NCI-H146 (cell line): ENCODE measurements around the gene IFRD1.
A peak's percentile ranks its signal among the peaks of the same experiment; 100 is the strongest.
"Not testable (repeated sequence)": the region's sequence is repeated elsewhere in the genome, so short reads cannot be mapped to it uniquely, and the experiment has no call there.

Experiments used
- DNase-seq: peaks from one replicate; lab custom pipeline; 2025; lab: John Stamatoyannopoulos, UW

Gene IFRD1

DNA sequence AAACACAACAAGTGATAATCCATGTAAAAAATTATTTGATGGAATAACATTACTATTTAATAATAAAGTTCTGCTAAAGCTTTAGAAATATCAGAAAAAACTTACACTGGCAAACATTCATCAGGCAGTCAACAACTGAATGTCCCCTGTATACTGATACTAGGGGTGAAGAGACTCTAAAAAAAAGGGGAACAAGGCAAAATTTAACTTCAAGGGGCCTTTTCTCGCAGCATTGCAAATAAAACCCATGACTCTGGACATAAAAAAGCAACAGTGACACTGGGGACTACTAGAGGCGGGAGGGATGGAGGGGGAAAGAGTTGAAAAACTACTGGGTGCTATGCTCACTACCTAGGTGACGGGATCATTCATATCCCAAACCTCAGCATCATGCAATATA, 5.8 kb upstream of the IFRD1 start:
- DNase-seq = no peak

DNA sequence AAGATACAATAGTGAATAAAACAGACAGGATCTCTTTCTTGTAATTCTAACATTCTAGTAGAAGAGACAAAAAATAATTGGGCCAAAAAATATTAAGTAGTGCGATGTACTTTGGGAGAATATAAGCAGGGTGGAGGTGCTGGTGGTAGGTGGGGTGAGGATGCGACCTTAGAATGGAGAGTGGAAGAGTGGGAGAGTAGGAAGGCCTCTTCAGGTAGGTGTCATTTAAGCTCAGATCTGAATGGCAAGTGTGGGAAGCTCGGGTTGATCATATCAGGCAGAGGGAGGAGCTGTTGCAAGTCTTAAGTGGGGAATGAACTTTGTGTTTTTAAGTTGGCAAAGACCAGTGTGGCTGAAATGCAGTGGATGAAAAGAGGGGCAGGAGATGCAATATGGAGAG, 3.8 kb upstream of the IFRD1 start:
- no peak for DNase-seq

DNA sequence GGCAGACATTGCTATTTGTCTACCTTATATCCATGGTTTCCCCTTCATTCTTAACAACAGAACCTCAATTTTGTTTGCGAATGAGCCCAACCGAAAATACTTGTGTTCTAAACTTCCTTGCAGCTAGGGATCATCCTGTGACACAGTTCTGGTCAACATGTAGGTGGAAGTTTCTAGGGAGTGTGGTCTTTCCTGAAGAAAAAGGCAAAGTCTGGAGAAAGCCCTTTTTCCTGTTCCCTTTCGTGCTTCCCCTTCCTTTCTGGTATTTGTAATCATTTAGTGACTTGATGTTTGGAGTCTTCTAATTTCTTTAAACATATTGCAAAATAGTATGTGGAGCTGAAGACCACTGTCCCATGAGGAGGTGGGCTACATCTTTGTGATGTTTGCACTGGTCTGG, 2.9 kb upstream of the IFRD1 start:
- no peak for DNase-seq

DNA sequence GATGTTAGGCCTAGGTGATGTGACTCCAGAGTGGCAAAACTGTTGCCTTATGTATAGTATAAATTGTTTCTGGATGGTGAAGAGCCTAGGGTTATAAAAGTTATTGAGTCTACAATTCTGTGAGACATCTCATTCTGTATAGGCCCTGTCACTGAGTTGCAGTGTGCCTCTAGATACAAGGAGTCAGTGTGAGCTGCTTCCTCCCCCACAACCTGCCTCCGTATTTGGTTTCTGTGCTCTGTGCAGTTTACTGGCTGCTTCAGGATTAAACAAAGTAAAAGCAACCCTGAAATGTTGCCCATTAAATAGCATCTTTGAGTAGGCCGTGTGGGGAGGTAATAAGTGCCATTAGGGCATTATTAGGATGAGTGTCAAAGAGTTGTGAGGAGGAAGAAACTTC, 1.9 kb upstream of the IFRD1 start:
- DNase-seq = no peak

DNA sequence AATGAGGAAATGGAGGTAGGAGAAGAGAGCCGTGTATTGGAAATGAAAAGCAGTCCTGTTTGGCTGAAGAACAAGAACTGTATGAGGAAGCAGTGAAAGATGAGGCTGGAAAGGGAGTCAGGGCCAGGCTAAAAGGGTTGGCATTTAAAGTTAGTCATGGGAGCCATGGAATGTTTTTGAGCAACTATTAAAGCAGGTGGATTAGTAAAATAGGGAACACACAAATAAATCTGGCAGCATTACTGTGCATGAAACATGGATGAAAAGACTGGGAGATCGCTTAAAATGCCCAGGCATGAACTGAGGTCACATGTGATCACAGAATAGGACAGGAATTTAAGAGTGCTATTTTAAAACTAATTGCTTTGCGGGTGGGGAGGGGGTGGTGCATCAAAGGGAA, 1.4 kb upstream of the IFRD1 start:
- DNase-seq = no peak

DNA sequence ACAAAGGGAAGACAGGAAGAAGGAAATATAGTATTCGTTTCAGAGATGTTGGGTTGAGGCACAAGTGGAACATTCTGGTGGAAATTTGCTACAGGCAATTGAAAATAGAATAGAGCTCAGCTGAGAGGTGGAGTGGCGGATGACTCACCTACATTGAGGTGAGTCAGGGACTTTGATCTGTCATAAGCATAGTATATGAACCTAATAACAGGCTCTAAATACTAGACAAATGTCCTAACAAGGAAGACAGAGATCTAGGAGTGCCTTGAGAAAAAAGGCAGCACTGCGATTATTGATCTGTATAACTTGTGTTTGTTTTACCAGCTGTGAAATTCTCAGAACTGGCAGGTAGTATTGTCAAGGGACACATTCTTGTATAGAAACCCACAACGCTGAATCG, 907 bp upstream of the IFRD1 start:
- no peak for DNase-seq

DNA sequence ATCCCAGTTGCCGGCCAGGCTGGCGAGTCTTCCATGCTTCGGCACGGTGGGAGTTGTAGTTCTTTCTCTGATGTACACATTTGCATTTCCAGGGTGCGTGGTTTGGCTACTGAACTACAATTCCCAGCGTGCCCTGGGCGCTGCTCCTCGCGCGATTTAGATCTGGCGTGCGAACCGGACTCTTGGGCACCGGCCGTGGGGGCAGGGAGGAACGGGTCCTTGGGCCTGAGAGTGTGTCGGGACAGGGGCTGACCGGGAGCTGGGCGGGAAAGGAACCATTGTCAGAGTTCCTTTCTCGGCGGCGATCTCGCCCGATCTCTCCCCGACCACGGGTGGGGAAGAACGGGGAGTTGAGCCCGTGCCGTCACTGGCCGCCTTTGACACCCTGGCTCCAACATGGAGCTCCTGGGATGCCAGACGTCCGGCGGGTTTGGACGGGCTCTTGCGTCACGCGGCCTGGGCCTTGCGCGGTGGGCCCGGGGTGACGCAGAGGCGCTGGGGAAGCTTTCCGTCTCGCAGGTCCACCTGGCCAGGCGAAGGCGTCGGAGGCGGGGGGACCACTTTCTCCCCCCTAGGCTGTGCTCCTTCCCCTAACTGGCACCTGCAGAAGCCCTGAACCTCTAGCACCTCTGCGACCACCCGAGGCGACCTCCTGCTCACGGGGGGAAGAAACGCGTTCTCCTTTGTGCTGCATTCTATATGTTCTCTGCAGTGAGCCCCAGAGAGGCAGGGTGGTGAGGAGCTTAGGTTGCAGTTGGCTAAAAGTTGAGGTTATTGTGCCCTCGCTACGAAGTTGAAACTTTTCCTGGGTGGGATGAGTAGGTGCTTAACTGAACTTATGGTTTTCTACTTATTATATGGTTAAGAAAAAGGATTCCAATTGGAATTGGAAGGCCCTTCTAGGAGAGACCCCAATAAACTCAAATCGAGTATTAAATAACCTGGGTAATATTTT, 824 bp downstream of the IFRD1 start:
- DNase-seq = peak; percentile 97

DNA sequence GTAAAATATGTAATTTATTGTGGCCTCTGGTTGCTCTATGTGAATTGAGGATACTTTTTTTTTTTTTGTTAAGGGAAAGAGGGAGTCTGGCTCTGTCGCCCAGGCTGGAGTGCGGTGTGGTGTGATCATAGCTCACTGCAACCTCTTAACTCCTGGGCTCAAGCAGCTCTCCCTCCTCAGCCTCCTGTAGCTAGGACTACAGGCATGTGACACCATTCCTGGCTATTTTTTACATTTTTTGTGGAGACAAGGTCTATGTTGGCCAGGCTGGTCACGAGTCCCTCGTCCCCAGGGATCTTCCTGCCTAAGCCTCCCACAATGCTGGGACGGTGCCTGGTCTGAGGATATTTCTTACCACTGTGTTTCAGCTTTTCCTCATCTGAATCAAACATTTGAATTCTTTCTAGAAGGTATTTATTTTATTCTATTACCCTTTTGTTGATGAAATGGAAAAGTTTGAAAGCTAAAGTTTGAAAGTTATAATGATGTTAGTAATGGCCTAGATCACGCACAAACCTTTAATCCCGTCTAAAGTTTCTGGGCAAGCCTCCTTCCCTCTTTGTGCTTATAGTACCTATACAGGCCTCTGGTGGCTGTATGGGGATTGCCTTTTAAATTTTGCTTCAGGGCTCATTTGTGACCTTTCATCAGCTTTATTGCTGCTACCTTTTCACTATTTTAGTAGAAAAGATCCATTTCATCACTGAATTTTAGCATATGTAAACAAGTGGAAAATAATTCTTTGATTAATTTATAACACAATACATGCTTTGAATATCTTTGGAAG, 2.0 kb downstream of the IFRD1 start:
- DNase-seq = no peak

DNA sequence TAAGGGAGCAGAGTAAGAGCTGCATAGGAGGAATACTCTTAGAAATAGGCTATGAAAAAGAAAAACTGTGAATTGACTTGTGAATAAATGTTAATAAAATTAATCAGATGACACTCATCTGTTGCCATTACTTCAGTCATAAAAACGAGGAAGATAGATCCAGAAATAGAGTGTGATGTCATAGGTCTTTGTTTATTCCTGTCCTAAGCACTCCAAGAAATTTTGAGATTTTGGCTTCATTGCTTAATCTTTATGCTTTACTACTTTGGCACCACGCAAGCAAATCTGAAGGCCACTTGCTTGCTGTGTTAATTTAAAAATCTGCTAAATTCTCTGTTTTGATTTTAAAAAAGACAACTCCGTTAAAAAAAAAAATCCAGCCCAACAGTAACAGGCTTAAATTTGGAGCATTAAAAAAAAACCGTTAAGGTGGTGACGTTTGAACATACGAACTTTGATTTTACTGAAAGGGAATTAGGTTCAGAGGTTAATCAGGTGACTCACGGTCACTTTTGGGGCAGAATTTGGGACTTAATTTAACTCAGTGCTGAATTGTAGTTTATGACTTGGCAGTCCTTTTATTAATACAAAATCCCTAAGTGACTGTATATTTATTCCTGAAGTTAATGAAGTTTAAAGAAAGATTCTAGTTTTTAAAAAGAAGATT, 3.4 kb downstream of the IFRD1 start:
- DNase-seq = no peak

DNA sequence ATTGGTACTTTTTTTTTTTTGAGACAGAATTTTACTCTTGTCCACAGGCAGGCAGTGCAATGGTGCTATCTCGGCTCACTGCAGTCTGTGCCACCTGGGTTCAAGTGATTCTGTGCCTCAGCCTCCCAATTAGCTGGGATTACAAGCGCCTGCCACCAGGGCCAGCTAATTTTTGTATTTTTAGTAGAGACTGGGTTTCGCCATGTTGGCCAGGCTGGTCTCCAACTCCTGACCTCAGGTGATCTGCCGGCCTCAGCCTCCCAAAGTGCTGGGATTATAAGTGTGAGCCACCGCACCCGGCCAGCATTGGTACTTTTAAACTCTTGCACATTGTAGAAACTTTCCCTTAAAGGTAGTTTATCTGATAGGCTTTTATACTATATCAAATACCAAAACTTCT, 3.9 kb downstream of the IFRD1 start:
- DNase-seq = not testable (repeated sequence)

DNA sequence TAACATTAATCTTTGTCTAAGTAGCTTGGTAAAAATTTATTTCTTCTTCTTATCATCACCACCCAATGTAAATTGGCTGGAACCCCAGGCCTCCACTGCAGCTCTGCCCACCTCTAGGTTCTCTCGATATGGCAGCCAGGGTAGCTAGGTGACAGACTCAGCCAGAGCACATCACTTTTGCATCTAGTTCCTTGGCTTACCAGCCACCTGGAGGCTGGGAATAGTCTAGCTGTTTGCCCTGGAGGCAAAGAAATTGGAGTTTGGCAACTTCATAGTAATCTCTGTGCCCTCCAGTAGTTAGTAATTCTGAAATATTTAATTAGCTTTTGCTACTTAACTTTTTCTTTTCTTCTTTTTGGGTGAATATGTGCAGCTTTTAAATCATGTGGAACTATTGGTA, 9.4 kb downstream of the IFRD1 start:
- no peak for DNase-seq

DNA sequence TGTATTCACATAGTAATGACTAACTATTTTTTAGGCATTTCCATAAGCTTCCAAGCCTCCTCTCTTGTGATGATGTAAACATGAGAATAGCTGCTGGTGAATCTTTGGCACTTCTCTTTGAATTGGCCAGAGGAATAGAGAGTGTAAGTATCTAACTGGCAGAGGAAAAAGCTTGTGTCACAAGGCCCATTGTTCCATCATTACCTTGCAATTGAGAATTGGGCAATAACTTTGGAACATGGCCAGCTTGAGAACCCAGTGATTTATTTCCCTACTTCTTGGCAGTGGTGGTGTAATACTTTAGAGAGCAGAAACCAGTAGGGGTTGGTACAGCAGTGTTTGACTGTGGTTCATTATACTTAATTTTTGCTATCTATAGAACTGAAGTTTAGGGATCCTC, 12.0 kb downstream of the IFRD1 start:
- DNase-seq = no peak

DNA sequence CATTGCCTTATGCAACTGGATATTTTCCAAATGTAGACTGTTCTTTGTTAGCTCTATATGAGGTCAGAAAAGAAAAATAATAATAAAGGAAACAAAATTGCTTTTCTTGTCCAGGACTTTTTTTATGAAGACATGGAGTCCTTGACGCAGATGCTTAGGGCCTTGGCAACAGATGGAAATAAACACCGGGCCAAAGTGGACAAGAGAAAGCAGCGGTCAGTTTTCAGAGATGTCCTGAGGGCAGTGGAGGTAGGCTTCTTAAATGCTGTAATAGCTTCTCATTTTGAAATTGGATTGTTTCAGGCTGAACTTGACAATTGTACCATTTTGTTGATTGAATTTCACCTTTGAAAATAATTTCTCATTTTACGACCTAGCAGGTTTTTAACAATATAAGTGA, 17.6 kb downstream of the IFRD1 start:
- no peak for DNase-seq

DNA sequence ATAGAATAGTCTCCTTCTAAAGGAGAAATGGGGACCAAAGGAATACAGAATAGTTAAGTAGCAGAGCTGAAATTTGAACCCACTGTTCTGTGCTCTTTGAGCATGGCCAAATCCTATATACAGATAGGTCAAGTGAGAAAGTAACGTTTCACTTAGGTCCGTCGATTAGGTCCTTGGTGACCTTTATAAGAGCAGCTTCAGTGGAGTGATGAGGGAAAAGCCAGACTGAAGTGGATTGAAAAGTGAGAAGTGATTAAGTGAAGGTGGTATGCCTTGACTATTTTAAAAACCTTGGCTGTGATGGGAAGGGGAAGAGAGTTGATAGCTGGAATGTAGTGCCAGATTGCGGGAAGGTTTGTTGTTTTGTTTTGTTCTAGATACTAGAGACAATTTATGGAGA, 19.9 kb downstream of the IFRD1 start:
- DNase-seq = no peak

DNA sequence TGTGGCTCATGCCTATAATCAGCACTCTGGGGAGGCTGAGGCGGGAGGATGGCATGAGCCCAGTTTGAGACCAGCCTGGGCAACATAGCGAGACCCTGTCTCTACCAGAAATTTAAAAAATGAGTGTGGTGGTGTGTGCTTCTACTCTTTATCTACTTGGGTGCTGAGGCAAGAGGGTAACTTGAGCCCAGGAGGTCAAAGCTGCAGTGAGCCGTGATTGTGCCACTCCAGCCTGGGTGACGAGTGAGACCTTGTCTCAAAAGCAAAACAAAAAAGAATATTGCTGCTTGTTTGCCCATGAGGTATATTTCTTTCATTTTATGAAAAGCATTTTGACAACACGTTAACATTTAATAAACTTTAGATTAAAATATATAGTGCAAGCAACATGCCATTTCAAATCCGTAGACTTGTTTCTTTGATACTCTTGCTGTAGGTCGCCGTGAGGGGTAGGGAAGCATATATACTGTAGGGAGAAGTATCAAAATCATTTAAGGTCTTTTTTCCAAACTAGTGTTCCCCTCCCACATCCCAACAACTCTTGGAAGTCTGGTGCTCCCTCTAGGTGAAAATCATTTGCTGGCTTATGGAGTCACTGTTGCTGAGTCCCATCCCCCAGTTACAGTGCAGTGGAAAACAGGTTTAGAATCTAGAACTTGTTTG, 26.3 kb downstream of the IFRD1 start:
- DNase-seq = no peak

DNA sequence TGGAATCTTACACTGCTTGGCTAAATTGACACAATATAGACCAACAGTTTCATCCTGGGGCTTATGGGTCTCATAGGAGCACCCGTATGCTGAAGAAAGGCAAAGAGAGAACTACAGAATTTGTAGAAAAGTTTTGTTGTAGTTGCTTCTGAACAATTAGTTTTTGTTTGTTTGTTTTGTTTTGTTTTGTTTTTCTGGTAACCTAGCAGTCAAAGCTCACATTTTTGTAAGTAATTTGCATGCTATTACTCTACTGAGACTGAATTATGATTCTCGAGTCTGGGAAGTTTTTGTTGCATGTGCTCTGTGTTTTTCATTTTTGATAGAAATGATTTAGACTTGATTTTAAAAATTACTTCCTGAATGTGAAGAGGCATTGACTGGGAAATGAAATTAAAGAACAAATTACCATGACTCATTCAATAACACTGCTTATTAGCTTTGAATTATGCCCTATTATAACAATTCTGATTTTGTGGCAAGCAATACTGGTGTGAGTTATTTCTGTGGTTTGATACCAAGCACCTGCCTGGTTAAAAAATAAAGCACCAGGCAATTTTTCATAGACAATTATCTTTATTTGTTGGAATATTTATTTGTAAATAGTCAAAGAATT, 31.0 kb downstream of the IFRD1 start:
- no peak for DNase-seq

DNA sequence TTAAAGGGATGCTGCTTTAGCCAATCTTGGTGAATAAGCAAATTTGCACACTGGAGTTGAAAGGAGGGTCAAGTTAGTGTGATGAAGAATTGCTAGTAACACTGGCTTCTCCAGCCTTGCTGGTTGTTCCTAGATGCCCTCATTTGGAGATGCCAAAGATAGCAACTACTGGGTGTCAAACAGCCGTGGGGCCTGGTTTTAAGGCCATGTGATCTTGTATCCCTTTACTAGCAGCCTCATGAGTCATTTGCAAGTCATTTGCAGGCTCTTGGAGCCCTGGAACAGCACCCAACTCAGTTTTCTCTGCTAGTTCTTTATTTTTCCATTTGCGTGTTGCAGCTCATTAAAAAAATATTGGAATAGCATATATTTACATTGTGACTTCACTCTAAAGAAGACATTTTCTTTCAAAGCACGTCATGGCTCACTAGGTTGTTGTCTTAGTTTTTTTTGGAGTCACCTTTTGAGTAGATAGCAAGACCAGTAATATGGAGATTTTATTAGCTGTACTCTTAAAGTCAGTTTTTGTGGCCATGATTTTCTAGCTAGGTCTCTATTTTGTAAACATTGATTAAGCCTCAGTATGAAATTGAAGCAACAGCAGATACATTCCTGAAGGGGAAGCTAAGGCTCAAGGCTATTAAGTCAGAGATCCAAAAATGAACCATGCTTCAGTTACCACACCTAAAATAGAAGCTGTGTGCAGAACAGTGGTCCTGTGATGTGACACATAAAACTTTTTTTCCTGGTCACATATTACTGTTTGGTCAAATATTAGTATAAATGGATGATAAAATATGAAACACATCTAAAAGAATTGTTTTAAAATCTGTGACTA, 31.8 kb downstream of the IFRD1 start:
- no peak for DNase-seq

DNA sequence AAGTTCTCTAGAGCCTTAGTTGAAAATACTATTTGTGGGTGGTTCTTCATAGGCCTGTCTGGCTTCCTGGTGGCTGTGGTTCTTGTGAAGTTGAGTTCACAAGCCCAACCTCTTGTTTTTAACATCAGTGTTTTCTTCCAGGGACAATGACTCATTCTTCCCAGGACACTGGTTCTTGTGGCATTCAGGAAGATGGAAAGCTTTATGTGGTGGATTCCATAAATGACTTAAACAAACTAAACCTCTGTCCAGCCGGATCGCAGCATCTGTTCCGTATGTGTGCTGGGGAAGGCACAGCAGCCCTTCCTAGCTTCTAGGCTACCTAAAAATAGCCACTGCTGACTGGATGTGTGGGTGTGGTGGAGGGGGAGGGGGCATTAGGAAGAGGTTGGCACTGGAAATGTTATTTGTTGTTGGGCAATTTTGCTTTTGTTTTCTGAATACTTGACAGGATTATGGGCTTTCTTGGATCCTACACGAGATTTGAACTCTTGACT, 34.5 kb downstream of the IFRD1 start:
- no peak for DNase-seq

DNA sequence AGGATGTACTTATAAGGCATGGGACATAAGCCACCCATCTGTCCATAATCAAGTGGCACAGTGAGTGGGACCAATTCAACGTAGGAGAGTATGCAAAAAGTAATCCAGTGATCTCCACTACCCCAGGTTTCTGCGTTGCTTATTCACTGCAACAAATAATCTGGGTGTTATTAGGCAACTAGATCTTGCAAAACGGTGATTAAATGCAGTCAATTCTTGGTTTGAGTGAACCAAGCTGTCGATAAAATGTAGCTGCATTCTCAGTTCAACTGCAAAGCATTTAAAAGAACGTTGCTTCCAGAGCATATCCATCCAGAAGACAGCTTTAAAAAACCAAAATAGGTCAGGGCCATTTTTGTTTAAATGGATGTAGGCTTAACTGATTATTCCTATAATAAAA, 35.5 kb downstream of the IFRD1 start:
- no peak for DNase-seq

DNA sequence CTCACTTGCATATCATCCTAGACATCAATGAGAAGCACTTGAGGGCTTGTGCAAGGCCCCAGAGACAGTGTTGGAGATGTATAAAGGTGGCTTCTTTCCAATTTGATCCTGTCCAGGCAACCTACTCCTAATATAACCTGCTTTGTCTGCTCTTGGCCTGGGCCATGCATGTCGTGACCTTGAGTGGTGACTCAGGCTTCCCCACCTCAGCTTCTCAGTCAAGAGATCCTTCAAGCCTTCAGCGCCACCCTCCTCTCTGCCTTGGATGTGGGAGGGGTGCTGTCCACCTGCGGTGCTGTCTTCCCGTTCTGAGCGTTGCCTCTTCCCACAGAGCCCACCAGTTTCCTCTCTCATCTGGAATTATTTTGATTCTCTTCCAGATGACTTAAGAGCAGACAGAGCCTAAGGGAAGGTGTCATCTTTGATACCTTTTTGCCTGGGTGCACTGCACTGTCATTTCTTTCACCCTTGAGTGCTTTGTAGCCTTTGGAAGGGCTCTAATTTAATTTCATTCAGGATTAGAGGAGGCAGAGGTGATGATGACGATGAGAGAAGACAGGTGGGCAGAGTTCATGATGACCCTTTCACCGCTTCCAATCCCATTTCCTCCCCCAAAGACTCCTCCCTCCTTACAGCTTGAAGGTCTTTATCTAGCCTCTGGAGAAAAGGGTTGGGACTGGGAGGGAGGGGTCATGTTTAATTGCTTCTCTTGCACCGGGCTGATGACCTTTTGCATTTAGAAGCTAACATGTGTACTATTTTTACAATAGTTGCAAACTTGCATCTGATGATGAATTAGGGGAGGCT, 37.4 kb downstream of the IFRD1 start:
- DNase-seq = no peak
